CD4-positive, alpha-beta T cell treated with Interferon alpha-2 for 1 hour (primary cell): Measurements from ENCODE around the gene FBLIM1.

Source experiments
- DNase-seq, 2 donors: peaks; one replicate each; pipeline ENCODE4 v3.0.0-alpha.2; 2020 to 2022

Gene FBLIM1

GRCh38 chr1:15758343-15758931, at the start of gene FBLIM1:
FBLIM1 (plus strand) TSS chr1:15758795; CDS start chr1:15764984, 6,189 bp downstream.
- DNase-seq, result no peak

GRCh38 chr1:15709226-15709625, 49.4 kb upstream of the FBLIM1 start:
- DNase-seq, result no peak

- DNase-seq, result no peak
Measured at GRCh38 chr1:15712168-15712567, 46.4 kb upstream of the FBLIM1 start.

- DNase-seq, result no peak
Measured at GRCh38 chr1:15714406-15715136, 44.0 kb upstream of the FBLIM1 start.

- DNase-seq, result no peak
Measured at GRCh38 chr1:15717418-15718125, 41.0 kb upstream of the FBLIM1 start.

GRCh38 chr1:15718199-15718601, 40.4 kb upstream of the FBLIM1 start:
- DNase-seq, result no peak

GRCh38 chr1:15719381-15720120, 39.0 kb upstream of the FBLIM1 start:
- DNase-seq, result no peak

- no peak for DNase-seq
Measured at GRCh38 chr1:15720861-15721260, 37.7 kb upstream of the FBLIM1 start.

- no peak for DNase-seq
Measured at GRCh38 chr1:15722411-15722810, 36.2 kb upstream of the FBLIM1 start.

GRCh38 chr1:15722836-15723532, 35.6 kb upstream of the FBLIM1 start:
- no peak for DNase-seq

- no peak for DNase-seq
Measured at GRCh38 chr1:15723631-15724246, 34.9 kb upstream of the FBLIM1 start.

- DNase-seq, result no peak
Measured at GRCh38 chr1:15724949-15725880, 33.4 kb upstream of the FBLIM1 start.

- no peak for DNase-seq
Measured at GRCh38 chr1:15726508-15726907, 32.1 kb upstream of the FBLIM1 start.

- no peak for DNase-seq
Measured at GRCh38 chr1:15727021-15727420, 31.6 kb upstream of the FBLIM1 start.

GRCh38 chr1:15727424-15727823, 31.2 kb upstream of the FBLIM1 start:
- no peak for DNase-seq

GRCh38 chr1:15727866-15728534, 30.6 kb upstream of the FBLIM1 start:
- DNase-seq, result no peak

- DNase-seq, result no peak
Measured at GRCh38 chr1:15728937-15729657, 29.5 kb upstream of the FBLIM1 start.

GRCh38 chr1:15730423-15730822, 28.2 kb upstream of the FBLIM1 start:
- DNase-seq, result no peak

- DNase-seq, result no peak
Measured at GRCh38 chr1:15730936-15731335, 27.7 kb upstream of the FBLIM1 start.
